ENCODE measurements around the gene BMP7.

GRCh38 chr20:57163041-57163440 is 103.4 kb downstream of the BMP7 start:
- TF ChIP-seq CTCF (IDR thresholded peaks at IDR 0.05) (no peak), POLR2A (IDR thresholded peaks at IDR 0.05) (no peak)
